ENCODE measurements around the gene GC.

Gene GC

GRCh38 chr4:71711044-71711984 is 72.6 kb downstream of the GC start:
- Histone ChIP-seq H3K27me3 (replicated peaks; ENCODE audit: control insufficient read depth, insufficient read depth, low read length) (no peaks in the 10 kb centered on the region), H3K9ac (ENCODE audit: low read length) (no peak overlapping the region), H3K4me1 (ENCODE audit: control insufficient read depth, insufficient read depth, low read length) (peaks cover 2% of the 10 kb centered on the region), H3K4me3 (ENCODE audit: low read length) (no peak overlapping the region), H3K9me3 (ENCODE audit: control insufficient read depth, low read length) (no peaks in the 10 kb centered on the region), H3K36me3 (ENCODE audit: control insufficient read depth, insufficient read depth, low read length, severe bottlenecking) (no peaks in the 10 kb centered on the region)
- DNase-seq (ENCODE audit: low read depth), result no peak

DNA sequence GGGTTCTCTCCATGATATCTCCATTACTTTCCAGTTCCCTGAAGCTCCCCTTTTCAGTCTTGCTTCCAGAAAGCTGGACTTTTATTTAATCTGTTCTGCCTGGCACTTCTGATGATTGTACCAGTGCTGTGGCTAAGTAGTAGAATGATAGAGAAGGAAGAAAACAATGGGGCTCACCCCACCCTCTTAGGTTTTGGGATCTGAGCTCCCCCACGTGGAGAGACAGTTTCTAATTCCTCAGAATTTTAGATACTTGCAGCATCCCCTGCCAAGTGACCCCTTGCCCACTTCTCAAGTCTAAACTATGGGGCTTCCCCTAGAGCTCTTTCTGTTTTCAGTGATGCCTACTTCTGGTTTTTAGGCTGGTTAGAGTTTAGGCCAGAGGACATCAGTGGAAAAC is 73.9 kb downstream of the GC start:
- Histone ChIP-seq H3K9me3 (ENCODE audit: control insufficient read depth, low read length) (no peaks in the 10 kb centered on the region), H3K4me3 (ENCODE audit: low read length) (no peak overlapping the region), H3K27me3 (replicated peaks; ENCODE audit: control insufficient read depth, insufficient read depth, low read length) (no peaks in the 10 kb centered on the region), H3K36me3 (ENCODE audit: control insufficient read depth, insufficient read depth, low read length, severe bottlenecking) (no peaks in the 10 kb centered on the region), H3K4me1 (ENCODE audit: control insufficient read depth, insufficient read depth, low read length) (peaks cover 9% of the 10 kb centered on the region), H3K9ac (ENCODE audit: low read length) (no peak overlapping the region)
- peak; percentile 35 for DNase-seq (ENCODE audit: low read depth)

GRCh38 chr4:71698141-71698540 is 85.7 kb downstream of the GC start:
- peaks cover 8% of the 10 kb centered on the region for H3K4me1 ChIP-seq (ENCODE audit: control insufficient read depth, insufficient read depth, low read length)
- no peak overlapping the region for H3K4me3 ChIP-seq (ENCODE audit: low read length)
- no peaks in the 10 kb centered on the region for H3K9me3 ChIP-seq (ENCODE audit: control insufficient read depth, low read length)
- DNase-seq (ENCODE audit: low read depth), result no peak
- peaks cover 5% of the 10 kb centered on the region for H3K27me3 ChIP-seq (replicated peaks; ENCODE audit: control insufficient read depth, insufficient read depth, low read length)
- no peaks in the 10 kb centered on the region for H3K36me3 ChIP-seq (ENCODE audit: control insufficient read depth, insufficient read depth, low read length, severe bottlenecking)
- no peak overlapping the region for H3K9ac ChIP-seq (ENCODE audit: low read length)

DNA sequence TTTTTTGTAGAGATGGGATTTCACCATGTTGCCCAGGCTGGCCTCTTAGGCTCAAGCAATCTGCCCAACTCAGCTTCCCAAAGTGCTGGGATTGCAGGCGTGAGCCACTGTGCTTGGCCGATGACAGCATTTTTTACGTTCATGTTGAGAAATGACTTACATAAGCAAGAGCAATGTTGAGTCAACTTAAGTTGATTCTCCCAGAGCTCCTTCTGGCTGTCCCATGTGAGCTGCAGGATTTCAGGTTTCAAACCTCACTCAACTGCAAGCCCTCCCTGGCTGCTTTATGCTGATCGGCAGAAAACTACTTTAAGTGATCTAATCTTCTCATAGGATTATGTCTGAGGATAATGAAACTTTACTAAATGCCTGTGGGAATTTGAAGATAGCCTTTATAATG is 86.8 kb downstream of the GC start:
- DNase-seq (ENCODE audit: low read depth), result no peak
- Histone ChIP-seq H3K9me3 (ENCODE audit: control insufficient read depth, low read length) (no peaks in the 10 kb centered on the region), H3K4me3 (ENCODE audit: low read length) (no peak overlapping the region), H3K9ac (ENCODE audit: low read length) (no peak overlapping the region), H3K4me1 (ENCODE audit: control insufficient read depth, insufficient read depth, low read length) (peaks cover 8% of the 10 kb centered on the region), H3K27me3 (replicated peaks; ENCODE audit: control insufficient read depth, insufficient read depth, low read length) (peaks cover 5% of the 10 kb centered on the region), H3K36me3 (ENCODE audit: control insufficient read depth, insufficient read depth, low read length, severe bottlenecking) (no peaks in the 10 kb centered on the region)

- Histone ChIP-seq H3K36me3 (ENCODE audit: control insufficient read depth, insufficient read depth, low read length, severe bottlenecking) (no peaks in the 10 kb centered on the region), H3K27me3 (replicated peaks; ENCODE audit: control insufficient read depth, insufficient read depth, low read length) (peaks cover 5% of the 10 kb centered on the region), H3K9me3 (ENCODE audit: control insufficient read depth, low read length) (no peaks in the 10 kb centered on the region), H3K4me1 (ENCODE audit: control insufficient read depth, insufficient read depth, low read length) (peaks cover 8% of the 10 kb centered on the region), H3K9ac (ENCODE audit: low read length) (no peak overlapping the region), H3K4me3 (ENCODE audit: low read length) (no peak overlapping the region)
- DNase-seq (ENCODE audit: low read depth), result peak; percentile 60
Observed at GRCh38 chr4:71694961-71695360, 88.9 kb downstream of the GC start.

DNA sequence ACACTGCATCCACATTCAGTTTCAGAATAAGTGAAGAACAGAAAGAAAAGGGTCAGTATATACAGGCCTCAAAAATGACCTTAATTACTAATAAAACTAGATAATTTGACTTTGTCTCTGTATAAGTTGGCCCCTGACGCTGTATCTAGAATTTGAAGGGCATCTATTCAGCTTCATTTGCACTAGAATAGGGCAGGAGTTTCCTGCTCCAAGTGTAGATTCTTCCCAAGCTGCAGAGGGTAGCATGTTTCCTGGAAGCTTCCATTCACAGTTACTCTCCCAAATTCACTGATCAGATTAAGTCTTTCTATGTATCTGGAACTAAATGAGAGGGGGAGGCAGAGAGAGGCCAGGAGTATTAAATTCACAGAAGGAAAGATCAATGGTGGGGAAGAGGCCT is 90.9 kb downstream of the GC start:
- Histone ChIP-seq H3K9me3 (ENCODE audit: control insufficient read depth, low read length) (no peaks in the 10 kb centered on the region), H3K4me1 (ENCODE audit: control insufficient read depth, insufficient read depth, low read length) (peaks cover 8% of the 10 kb centered on the region), H3K9ac (ENCODE audit: low read length) (no peak overlapping the region), H3K36me3 (ENCODE audit: control insufficient read depth, insufficient read depth, low read length, severe bottlenecking) (no peaks in the 10 kb centered on the region), H3K4me3 (ENCODE audit: low read length) (no peak overlapping the region), H3K27me3 (replicated peaks; ENCODE audit: control insufficient read depth, insufficient read depth, low read length) (peaks cover 5% of the 10 kb centered on the region)
- DNase-seq (ENCODE audit: low read depth), result no peak

GRCh38 chr4:71692198-71692597 is 91.7 kb downstream of the GC start:
- H3K9ac ChIP-seq (ENCODE audit: low read length), result no peak overlapping the region
- H3K4me3 ChIP-seq (ENCODE audit: low read length), result no peak overlapping the region
- H3K36me3 ChIP-seq (ENCODE audit: control insufficient read depth, insufficient read depth, low read length, severe bottlenecking), result no peaks in the 10 kb centered on the region
- H3K9me3 ChIP-seq (ENCODE audit: control insufficient read depth, low read length), result no peaks in the 10 kb centered on the region
- peaks cover 5% of the 10 kb centered on the region for H3K27me3 ChIP-seq (replicated peaks; ENCODE audit: control insufficient read depth, insufficient read depth, low read length)
- DNase-seq (ENCODE audit: low read depth), result no peak
- H3K4me1 ChIP-seq (ENCODE audit: control insufficient read depth, insufficient read depth, low read length), result peaks cover under 1% of the 10 kb centered on the region
